ENCODE data around the gene KRTAP9-8.
"Not testable (repeated sequence)": the region's sequence is repeated elsewhere in the genome, so short reads cannot be mapped to it uniquely, and the experiment has no call there.

The KRTAP9-8 gene

DNA sequence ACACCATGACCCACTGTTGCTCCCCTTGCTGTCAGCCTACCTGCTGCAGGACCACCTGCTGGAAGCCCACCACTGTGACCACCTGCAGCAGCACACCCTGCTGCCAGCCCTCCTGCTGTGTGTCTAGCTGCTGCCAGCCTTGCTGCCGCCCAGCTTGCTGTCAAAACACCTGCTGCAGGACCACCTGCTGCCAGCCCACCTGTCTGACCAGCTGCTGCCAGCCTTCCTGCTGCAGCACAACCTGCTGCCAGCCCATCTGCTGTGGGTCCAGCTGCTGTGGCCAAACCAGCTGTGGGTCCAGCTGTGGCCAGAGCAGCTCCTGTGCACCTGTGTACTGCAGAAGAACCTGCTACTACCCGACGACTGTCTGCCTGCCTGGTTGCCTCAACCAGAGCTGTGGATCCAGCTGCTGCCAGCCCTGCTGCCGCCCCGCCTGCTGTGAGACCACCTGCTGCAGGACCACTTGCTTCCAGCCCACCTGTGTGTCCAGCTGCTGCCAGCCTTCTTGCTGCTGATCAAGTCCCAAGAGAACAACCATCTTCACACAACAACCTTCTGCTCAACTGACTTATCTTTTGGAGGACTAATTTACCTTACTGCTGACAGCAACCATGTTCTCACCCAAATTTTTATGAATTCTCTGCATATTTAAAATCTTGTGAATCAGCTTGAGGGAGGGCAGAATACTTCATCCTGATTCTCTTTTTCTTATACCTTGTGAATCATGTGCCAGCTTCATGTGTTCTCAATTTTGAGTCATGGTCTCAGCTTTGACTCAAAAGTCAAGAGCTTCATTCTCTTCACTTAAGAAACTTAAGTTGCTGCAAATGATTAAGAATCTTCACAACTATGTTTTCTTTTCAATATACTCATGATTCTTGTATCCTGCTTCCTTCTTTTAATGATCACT, 17.8 kb downstream of the KRTAP9-8 start, which contains the start of gene KRTAP9-9:
Gene KRTAP9-9 (plus strand): TSS at position 4 of the 910 bp plus-strand sequence.
- DNase-seq (ENCODE audit: low read depth in 2 of 2), result not testable (repeated sequence)

GRCh38 chr17:41256291-41256685, 18.5 kb downstream of the KRTAP9-8 start:
- no peak for DNase-seq (ENCODE audit: low read depth in 2 of 2)

DNA sequence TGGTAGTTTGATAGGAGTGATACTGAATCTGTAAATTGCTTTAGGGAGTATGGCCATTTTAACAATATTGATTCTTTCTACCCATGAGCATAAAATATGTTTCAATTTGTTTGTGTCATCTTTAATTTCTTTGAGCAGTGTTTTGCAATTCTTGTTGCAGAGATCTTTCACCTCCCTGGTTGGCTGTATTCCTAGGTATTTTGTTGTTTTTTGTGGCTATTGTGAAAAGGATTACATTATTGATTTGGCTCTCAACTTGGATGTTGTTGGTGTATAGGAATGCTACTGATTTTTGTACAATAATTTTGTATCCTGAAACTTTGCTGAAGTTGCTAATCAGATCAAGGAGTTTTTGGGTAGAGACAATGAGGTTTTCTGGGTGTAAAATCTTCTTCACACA, 20.6 kb downstream of the KRTAP9-8 start:
- DNase-seq (ENCODE audit: low read depth in 2 of 2), result no peak

DNA sequence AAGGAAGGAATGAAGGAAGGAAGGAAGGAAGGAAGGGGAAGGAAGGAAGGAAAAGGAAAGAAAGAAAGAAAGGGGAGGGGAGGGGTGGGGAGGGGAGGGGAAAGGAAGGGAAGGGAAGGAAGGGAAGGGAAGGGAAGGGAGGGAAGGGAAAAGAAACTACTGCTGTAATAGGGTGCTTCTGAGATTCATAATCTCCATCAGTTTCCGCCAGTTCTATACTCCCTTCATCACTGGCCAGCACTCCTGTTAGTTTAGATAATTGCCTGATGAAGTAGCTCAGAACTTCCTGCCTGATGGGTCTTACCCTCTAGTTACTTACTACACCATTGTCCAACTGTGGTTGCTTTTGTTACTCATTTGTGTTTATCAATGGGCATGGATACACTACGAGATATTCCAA, 25.4 kb downstream of the KRTAP9-8 start:
- no peak for DNase-seq (ENCODE audit: low read depth in 2 of 2)

DNA sequence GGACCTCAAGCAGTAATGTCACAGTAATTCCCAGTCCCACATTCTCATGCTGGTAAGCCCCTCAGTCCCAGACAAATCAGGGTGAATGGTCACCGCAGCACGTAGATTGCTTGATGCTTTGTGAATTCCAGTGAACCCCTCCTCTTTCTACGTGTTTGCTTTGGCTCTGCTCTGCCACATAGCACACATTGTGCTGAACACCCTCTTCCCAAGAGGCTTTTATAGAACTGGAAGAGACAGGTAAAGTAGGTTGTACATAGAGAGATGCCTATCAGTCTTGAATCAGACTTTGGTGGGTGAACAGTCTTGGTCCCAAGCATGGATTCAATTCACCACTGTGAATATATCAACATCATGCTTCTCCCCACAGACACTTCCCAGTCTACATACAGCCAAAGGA, 26.8 kb downstream of the KRTAP9-8 start:
- DNase-seq (ENCODE audit: low read depth in 2 of 2), result no peak

- DNase-seq (ENCODE audit: low read depth in 2 of 2), result no peak
Observed at GRCh38 chr17:41265078-41265477, 27.3 kb downstream of the KRTAP9-8 start, which contains the start of gene KRTAP9-6. Gene KRTAP9-6, plus strand, starts transcription at chr17:41265378. Its CDS starts 0 bp downstream, at chr17:41265378.

- no peak for DNase-seq (ENCODE audit: low read depth in 2 of 2)
Observed at GRCh38 chr17:41267711-41268110, 29.9 kb downstream of the KRTAP9-8 start.

- not testable (repeated sequence) for DNase-seq (ENCODE audit: low read depth in 2 of 2)
Observed at GRCh38 chr17:41271323-41271722, 33.5 kb downstream of the KRTAP9-8 start.

DNA sequence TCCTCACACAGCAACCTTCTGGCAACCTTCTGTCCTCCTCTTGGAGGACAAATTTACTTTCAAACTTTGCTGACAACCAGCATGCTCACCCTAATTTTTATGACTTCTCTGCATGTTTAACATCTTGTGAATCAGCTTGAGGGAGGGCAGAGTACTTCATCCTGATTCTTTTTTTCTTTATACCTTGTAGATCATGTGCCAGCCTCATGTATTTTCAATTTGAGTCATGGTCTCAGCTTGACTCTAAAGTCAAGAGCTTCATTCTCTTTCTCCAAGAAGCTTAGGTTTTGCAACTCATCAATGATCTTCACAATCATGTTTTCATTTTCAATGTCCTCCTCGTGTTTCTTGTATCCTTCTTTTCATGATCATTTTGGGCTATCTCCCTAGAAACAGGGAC, 34.1 kb downstream of the KRTAP9-8 start:
- no peak for DNase-seq (ENCODE audit: low read depth in 2 of 2)

GRCh38 chr17:41275648-41276190, 37.9 kb downstream of the KRTAP9-8 start, which contains the start of gene KRTAP9-7:
Gene KRTAP9-7, plus strand, starts transcription at chr17:41275698. Its CDS starts 0 bp downstream, at chr17:41275698.
- not testable (repeated sequence) for DNase-seq (ENCODE audit: low read depth in 2 of 2)

DNA sequence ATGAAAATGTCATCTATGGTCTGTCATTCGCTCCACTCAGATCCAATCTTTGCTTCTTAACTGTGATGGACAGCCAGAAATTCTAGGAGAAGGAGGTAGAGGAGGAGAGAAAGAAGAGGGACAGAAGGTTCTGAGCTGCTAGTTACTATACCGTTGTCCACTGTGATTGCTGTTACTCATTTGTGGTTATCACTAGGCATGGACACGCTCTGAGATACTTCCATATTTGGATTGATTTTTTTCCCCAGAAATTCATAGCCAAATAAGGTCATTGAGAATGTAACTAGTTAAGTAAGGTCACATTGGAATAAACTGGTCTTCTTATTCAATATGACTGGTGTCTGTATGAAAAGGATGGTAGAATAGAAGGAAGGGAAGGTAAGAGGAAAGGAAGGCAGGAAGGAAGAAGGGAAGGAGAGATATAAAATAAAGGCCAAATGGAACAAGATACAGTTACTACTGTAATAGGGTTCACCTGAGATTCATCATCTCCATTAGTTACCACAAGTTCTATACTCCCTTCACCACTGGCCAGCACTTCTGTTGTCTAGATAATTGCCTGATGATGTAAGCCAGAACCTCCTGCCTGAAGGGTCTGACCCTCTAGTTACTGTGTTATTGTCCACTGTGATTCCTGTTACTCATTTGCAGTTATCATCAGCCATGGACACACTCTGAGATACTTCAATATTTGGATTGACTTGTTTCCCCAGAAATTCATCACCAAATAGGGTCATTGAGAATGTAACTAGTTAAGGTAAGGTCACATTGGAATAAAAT, 40.6 kb downstream of the KRTAP9-8 start:
- DNase-seq (ENCODE audit: low read depth in 2 of 2), result no peak

GRCh38 chr17:41284043-41284442, 46.2 kb downstream of the KRTAP9-8 start:
- no peak for DNase-seq (ENCODE audit: low read depth in 2 of 2)

DNA sequence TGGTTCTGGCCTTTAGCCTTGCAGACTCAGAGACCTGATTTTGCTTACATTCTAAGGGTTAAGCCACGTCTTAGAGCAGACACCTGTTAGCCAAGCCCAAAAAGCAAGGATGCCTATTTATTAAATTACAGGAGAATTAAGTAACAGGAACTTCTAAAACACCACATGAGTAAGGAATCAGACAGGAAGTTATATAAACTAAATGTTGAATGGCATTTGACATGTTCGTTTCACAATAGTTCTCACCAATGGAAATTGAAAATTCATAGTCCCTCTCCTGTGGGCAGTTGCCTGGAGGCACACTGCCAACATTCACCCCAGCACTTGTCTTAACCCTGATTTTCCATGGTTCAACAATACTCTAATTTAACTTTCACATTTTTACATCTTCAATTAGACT, 46.7 kb downstream of the KRTAP9-8 start:
- DNase-seq (ENCODE audit: low read depth in 2 of 2), result no peak

- DNase-seq (ENCODE audit: low read depth in 2 of 2), result no peak
Observed at GRCh38 chr17:41287050-41287449, 49.3 kb downstream of the KRTAP9-8 start.

Measured in stimulated activated CD4-positive, alpha-beta T cell treated with anti-CD3 and anti-CD28 coated beads, Interleukin-4, amount 100 ng/mL, for 48 hours (primary cell).